UCSD-AML1 (cell line): ENCODE results near the gene TASP1.
"Not testable (repeated sequence)": the region's sequence is repeated elsewhere in the genome, so short reads cannot be mapped to it uniquely, and the experiment has no call there.

ENCODE experiments used
- DNase-seq: peaks from one replicate; lab custom pipeline; 2025; ENCODE audit not compliant: unreplicated experiment; lab: John Stamatoyannopoulos, UW

Gene TASP1

DNA sequence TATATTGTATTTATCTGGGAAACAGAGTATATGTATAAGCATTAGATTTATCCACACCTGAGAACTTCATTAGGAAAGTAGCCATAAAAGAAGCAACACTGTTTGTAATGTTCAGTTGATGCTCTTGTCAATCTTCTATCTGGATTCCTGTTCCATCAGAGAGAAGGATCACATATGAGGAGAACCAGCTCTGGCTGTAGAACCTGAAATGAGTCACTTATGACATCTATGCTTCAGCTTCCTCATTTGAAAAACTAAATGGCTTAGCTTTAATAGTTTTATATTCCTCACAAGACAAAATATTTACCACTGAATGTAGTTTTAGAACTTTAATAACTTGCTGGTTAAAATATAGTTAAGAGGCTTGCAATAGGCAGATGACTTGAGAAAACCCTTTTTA is 144.7 kb downstream of the TASP1 start:
- DNase-seq, result no peak

DNA sequence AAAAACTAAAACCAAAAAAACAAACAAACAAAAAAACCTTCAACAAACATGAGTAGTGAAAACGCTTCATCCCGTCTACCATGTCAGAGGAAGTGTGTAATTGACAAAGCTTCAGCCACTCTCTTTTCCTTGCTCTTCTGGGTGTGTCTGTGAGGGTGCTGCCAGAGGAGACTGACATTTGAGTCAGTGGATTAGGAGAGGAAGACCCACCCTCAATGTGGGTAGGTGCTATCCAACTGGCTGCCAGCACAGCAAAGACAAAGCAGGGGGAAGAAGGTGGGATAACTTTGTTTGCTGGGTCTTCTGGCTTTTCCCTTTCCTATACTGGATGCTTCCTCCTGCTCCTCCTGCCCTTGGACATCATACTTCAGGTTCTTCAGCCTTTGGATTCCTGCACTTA is 145.6 kb downstream of the TASP1 start:
- DNase-seq, result no peak

DNA sequence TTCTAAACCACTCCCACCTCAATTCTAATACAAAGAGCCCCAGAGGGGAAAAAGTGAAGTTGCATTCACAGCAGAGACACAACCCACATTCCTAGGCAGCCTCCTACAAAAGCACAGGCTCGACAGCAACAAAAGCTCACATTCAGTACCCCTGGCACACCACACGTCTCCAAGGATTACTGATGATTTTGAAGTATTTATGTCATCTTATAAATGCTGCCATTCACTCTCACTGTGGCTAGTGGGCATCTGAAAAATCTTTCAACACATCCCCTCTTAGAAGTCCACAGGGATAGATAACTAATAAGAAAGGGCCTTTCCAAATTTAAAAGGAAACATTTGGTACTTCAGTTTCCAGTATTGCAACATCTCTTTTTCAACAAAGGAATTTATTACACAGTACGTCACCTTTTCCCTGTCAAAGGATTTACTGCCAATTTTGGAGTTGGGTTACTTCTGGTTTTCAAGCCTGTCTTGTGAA is 146.7 kb downstream of the TASP1 start:
- no peak for DNase-seq

DNA sequence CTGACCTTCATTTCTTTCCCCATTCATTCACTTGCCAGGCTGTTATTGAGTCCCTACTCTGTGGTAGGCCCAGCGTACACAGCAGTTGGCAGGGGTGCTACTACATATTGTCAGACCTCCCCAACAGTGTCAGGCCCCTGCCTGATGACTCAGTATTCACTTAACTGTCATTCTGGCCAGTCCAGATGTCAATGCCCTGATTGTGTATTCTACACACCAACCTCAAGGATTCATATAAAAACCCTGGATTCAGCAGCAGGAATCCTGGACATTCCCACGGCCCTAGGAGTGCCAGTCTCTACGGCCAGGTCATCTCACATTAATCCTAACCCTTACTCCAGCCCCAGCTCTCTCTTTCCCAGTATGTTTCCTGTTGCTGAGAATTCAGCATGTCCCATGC is 151.5 kb downstream of the TASP1 start:
- DNase-seq, result no peak

DNA sequence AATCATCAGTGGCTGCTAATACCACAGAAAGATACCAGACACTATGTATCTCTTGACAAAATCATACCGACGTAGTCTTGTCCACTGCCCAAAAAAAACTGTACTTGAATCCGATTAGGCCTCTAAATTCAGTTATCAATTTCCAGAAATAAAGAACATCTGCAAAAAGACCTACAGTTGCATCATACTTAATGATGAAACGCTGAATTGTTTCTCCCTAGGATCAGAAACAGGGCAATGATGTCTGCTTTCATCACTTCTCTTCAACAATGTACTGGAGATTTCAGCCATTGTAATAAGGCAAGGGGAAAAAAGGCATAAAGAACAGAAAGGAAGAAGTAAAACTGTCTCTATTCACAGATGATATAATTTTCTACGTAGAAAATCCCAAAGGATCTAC is 152.0 kb downstream of the TASP1 start:
- no peak for DNase-seq

DNA sequence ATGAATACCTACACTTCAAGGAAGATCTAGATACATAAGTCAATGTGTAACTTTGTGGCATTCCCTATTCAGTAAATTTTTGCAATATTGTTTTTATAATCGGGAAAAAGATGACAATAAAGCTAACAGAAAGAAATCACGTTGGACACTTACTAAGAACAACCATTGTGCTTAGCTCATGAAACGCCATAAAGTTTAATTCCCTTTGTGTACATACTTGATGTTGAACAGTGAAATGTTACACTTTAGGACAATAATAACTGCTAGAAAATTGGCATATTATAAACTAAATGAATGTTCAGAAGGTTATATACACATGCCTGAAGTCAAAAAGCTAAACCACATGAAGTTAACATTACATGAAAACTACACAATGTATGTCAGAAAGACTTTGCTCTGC is 153.2 kb downstream of the TASP1 start:
- no peak for DNase-seq

DNA sequence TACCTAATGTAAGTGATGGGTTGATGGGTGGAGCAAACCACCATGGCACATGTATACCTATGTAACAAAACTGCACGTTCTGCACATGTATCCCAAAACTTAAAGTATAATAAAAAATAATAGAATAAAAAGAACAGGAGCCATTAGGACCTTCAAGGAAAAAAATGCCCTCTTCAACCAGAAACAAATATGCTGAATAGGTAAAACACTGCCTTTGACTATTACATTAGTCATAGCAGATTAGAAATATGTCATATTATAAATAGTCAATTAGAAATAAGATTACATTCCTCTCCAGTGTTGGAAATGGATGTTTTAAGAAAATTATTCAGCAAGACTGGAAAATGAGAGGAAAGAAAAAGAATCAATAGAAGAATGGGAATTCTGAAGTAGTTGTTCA is 153.7 kb downstream of the TASP1 start:
- not testable (repeated sequence) for DNase-seq

DNA sequence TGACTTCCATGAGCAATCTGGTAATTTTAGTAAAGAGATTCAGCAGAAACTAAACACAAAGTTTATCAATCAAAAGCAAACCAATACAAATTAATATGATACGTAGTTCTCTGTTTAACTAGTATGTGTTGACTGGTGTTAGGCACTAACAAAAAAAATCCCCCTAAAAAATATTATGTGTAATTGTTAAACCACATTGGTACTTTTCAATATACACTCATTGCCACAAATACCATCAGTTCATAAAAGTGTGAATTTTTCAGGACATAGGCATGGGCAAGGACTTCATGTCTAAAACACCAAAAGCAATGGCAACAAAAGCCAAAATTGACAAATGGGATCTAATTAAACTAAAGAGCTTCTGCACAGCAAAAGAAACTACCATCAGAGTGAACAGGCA is 155.3 kb downstream of the TASP1 start:
- not testable (repeated sequence) for DNase-seq

DNA sequence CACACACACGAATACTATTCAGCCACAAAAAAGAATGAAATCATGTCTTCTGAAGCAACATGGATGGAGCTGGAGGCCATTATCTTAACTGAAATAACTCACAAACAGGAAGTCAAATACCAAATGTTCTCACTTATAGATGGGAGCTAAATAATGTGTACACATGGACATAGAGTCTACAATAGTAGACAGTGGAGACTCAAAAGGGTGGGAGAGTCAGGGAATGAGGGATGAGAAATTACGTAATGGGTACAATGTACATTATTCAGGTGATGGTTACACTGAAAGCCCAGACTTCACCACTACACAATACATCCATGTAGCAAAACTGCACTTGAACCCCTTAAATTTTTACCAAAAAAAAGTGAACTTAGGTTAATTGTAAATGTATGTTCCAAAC is 160.4 kb downstream of the TASP1 start:
- DNase-seq, result no peak

DNA sequence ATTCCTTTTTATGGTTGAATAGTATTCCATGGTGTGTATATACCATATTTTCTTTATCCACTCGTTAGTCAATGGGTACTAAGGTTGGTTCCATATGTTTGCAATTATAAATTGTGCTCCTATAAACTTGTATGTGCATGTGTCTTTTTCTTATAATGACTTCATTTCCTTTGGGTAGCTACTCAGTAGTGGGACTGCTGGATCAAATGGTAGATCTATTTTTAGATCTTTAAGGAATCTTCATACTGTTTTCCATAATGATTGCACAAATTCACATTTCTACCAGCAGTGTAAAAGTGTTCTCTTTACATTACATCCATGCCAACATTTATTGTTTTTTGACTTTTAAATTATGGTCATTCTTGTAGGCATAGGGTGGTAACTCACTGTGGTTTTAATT is 164.3 kb downstream of the TASP1 start:
- DNase-seq, result no peak

DNA sequence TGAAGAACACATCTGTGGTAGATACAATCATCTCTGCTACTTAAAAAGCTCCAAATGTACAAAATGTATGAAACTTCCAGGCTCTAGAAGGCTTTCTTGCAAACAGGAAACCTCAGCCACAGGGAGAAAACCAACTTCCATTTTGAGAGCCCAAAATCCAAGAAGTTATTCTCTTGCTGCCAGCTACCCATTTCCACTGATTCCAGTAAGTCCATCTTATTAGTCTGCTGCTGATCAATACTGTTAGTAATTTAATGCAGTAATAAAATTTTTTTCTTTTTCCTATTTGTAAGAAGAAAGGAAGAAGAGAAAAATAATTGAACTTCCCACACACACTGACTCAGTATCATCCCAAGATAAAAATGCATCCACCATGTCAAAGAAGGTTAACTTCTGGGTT is 169.5 kb downstream of the TASP1 start:
- no peak for DNase-seq

DNA sequence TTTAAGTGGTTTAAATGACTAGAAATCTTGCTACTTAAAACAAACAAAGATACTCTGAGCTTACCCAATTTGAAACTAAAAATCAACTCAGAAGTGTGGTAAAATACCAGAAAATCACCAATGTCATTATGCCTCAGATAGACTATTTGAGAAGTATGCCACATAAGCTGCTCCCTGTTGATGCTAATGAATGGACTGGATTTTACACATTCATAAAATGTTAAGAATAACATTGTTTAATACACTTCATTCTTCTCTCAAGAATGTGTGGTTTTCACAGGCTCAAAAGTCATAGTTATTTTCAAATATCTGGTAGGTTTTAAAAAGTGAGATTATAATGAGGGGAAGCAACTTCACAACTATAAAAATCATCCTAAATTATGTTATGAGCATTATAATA is 170.6 kb downstream of the TASP1 start:
- DNase-seq, result no peak

DNA sequence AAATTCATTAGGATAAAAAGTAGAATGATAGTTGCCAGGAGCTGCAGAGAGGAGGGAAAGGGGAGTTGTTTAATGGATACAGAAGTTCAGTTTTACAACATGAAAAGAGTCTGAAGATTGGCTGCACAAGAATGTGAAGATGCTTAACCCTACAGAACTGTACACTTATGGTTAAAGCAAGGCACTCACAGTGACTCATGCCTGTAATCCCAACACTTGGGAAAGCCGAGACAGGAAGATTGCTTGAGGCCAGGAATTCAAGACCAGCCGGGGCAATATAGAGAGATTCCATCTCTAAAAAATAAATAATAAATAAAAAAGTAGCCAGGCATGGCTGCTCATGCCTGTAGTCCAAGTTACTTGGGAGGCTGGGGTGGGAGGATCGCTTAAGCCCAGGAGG is 174.0 kb downstream of the TASP1 start:
- DNase-seq, result no peak

DNA sequence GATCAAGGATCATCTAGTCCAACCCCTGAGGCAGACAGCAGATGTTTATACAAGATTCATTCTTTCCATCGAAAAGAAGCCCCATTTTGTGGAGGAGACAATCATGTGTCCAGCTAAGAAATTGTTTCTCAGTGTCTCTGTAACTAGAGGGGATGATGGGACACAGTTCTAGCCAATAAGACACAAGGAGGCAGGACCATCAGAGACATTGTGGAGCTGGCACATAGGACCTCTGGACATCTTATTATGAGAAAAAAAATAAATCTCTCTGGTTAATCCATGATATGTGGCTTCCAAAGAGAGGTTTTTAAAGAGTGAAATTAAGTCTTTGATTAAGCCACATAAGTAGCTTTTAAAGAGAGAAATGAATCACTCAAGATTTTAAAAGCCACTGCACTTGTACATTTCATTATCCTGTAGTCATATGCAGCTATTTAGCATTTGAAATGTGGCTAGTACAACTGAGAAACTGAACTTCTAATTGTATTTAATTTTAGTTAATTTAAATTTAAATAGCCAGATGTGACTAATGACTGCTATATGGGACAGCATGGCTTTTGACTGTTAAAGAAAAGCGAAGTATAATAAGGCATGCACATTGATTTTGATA is 176.8 kb downstream of the TASP1 start:
- no peak for DNase-seq

DNA sequence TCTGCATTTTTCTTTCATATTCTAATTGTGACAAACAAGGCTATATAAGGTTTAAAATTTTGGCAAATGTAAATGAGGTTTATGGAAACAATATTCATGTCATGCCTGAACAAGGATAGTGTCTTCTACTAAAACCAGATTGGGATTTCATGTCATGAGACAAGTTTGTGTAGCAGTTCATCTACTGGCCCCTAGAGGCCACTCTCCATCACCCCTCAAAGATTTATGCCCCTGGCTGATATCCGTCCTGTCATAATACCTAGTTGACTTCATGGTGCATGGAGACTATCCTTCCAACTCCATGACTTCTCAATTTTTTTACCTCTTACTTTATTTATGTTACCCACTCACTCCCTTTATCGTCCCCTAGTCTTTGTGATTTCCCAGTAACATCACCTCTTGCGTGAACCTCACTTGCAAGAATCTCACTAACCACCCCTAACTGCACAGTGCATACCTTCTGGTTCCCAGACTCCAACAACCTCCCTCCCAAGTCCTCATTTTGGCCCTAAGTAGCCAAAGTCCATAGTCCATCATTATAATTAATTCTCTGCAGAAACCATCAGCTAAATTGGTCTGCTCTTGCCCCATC is 179.8 kb downstream of the TASP1 start:
- no peak for DNase-seq

DNA sequence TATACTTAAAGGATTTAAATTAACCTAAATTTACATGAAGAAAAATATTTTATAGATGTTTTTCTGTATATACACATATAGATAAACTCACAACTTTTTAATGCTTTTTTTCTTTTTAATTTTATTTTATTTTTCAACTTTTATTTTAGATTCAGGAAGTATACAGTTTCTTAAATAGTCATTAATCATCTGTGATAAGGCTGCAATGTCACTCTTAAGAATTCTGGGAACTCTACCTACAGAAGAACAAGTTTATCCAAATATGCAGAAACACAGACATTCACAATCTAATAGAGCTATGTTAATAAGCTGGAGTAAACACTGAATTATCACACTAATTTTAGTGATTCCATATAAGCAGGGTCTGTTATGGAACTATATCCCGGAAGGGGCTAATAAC is 181.2 kb downstream of the TASP1 start:
- no peak for DNase-seq

DNA sequence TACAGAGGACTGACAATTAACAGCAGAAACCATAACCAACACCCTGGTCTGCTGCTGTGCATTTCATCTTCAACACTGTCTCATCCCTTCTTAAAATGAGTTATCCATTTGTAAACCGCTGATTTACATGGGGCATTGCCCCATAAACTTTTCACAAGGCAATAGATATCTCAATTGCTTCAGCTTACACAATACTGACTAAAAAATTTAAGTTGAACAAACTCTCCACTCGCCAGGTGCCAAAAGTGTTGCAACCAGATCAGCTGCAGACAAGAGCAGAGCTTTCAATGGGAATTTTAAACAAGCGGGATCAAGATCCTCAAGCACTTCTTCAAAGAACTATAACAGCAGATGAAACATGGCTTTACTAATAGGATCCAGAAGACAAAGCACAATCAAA is 183.0 kb downstream of the TASP1 start:
- no peak for DNase-seq

DNA sequence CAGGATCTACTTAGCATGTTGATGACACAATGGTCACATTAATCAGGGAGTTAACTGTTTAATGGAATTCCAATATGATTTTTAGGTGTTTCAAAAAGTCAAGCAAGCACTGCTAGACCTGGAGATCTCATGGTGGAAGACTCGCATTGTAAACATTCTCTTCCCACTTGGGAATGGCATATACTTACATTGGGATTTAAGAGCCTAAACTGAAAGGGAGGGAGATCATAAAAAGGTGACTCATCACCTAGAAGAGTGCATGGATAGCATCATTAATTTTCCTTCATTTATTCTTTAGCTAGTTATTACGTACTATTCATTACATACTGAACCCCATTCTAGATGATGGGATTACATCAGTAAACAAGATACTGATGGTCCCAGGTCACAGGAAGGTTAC is 185.4 kb downstream of the TASP1 start:
- no peak for DNase-seq

DNA sequence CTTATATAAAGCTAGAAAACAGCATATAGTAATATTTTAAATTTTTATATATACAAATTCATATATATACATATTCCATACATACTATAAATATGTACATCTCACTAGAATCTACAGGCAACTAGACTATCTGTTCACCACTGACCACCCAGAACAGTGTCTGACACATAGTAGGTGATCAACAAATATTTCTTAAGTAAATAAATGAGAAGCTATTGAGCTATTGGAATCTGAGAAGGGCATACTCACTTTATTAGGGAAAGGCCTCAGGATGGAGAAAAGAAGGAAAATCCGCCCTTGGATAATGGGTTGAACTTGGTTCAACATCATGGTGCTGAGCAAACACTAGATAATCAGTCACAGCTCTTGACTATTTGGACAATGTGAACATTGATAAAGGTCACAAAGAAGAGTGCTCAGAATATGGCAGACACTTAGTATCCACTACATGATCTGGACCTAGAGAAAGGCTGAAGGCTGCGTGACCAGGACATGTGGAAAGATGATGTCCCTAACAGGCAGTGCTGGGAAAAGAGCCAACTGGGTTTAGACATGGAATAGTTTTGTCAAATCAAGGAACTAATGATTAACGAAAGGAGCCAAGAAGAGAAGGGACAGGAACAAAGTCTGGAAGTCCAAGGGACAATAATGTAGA is 186.1 kb downstream of the TASP1 start:
- DNase-seq, result no peak

DNA sequence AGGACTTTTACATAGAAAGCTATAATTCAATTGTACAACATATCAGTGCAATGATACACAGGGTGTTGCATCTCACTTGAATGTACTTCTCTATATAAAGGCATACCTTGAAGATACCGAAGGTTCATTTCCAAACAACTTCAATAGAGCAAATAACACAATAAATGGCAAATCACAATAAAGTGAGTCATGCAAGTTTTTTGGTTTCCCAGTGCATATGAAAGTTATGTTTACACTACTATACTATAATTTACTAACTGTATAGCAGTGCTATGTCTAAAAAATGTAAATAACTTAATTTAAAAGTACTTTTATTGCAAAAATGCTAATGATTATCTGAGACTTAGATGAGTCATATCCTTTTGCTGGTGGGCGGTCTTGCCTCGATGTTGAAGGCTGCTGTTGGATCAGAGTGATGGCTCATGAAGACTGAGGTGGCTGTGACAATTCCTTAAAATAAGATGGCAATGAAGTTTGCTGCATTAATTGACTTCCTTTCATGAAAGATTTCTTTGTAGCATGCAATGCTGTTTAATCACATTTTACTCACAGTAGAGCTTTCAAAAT is 188.8 kb downstream of the TASP1 start:
- no peak for DNase-seq

DNA sequence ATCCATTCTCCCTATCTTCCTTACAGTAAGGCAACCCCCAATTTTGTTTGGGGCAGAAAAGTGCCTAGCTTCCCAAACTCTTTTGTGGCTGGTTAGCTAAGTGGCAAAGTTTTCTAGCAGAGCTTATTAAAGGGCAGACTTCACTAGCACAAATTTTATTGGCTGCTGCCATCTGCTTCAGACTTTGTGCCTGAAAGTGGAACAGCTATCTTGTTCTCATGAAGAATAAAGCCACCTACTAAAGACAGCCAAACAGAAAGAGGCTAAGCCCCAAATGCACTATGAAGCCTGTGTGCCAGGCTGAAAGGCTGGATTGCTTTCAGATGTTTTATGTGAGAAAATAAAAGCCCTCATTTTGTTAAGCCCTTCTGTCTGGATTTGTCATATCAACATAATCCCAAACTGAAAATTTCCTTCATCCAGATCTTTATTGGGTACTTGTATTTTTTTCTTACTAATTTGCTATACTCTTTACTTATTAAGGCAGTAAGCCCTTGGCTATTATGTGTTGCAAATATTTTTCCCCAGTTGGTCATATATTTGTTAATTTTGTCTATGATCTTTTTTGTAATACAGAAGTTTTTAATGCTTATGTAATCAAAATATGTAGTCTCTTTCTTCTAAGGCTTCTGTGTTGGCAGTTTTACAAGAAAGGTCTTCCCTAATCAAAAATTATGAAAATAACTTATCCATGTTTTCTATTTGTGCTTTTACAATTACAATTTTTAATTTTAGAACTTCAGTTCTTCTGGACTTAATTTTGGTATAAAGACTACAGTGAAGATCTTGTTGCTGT is 191.1 kb downstream of the TASP1 start:
- no peak for DNase-seq

DNA sequence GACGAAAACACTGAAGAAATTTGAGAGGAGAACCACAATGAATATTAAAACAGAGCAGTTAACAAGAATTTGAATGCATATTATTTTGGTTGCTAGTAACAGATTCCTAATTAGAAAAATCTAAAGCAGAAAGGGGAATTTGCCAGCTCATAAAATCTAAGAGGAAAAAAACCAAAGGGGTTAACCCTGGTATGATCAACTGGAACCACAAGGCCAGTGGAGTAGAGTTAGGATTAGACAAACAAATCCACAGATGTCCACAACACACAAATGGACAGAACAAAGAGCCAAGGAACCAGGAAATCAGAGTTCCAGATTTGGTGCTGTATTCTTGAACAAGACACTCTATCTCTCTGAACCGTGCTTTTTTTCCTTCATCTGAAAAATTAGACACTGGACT is 195.0 kb downstream of the TASP1 start:
- no peak for DNase-seq
